Type B pancreatic cell (in vitro differentiated cells): ENCODE data around the gene UBXN7. TPM values are rescaled to one million over a fixed set of nuclear protein-coding genes. Genes with fewer than 3 reads are reported as not detected.
"Not testable (repeated sequence)": the region's sequence is repeated elsewhere in the genome, so short reads cannot be mapped to it uniquely, and the experiment has no call there.

Source experiments
- DNase-seq: peaks from one replicate; pipeline ENCODE4 v3.0.0; 2021; ENCODE audit warnings: mixed read lengths; ENCODE audit not compliant: unreplicated experiment; ENCODE audit errors: extremely low spot score
- H3K27ac Mint-ChIP-seq: 2 replicates; pipeline ENCODE4 v1.8.0; 2021; ENCODE audit warnings: mild to moderate bottlenecking, mixed read lengths
- H3K27me3 Mint-ChIP-seq: 2 replicates; pipeline ENCODE4 v1.8.0; 2021; ENCODE audit warnings: mixed read lengths
- H3K36me3 Mint-ChIP-seq: 2 replicates; pipeline ENCODE4 v1.8.0; 2021; ENCODE audit warnings: mixed read lengths
- H3K4me1 Mint-ChIP-seq: one replicate; pipeline ENCODE4 v1.8.0; 2021; ENCODE audit warnings: mixed read lengths; ENCODE audit not compliant: unreplicated experiment
- H3K4me3 Mint-ChIP-seq: 2 replicates; pipeline ENCODE4 v1.8.0; 2021; ENCODE audit warnings: mild to moderate bottlenecking, mixed read lengths
- H3K9me3 Mint-ChIP-seq: 2 replicates; pipeline ENCODE4 v1.8.0; 2021; ENCODE audit warnings: mixed read lengths
- CTCF ChIP-seq: fragments of 200-600 bp; sonication (generic); conservative IDR thresholded peaks from 2 replicates; pipeline ENCODE4 v1.5.0; 2021; ENCODE audit warnings: antibody characterized with exemption, mild to moderate bottlenecking
- long read RNA-seq: library from polyadenylated mRNA; unstranded; transcript quantifications from one replicate; pipeline ENCODE4 v2.0.0, GENCODE V29; 2020
- total RNA-seq: library from RNA; stranded (reverse); gene quantifications from 2 replicates; pipeline ENCODE4 v1.2.1, GENCODE V29; 2021; ENCODE audit warnings: low replicate concordance

UBXN7 gene
- 77.2 and 89.2 TPM in 2 replicates for total RNA-seq
- long read RNA-seq, full-length matches to known transcripts = 3 of 17 reads
- long read RNA-seq, partial matches to known transcripts = 1 of 17 reads
- long read RNA-seq, other reads (novel, unspliced or antisense) = 13 of 17 reads

GRCh38 chr3:196432137-196432879 lies at the start of gene UBXN7:
UBXN7 (minus strand) TSS chr3:196432427; CDS start chr3:196432399, 28 bp downstream.
- H3K27me3 Mint-ChIP-seq = no peaks in the 10 kb centered on the region
- peak within 1 kb of the TSS; percentile 88 for H3K4me3 Mint-ChIP-seq
- H3K36me3 Mint-ChIP-seq = peaks cover 8% of the 10 kb centered on the region
- H3K4me1 Mint-ChIP-seq = peaks cover 18% of the 10 kb centered on the region
- peak; percentile 99 for DNase-seq
- H3K27ac Mint-ChIP-seq = peak within 1 kb of the TSS; percentile 75
- TF ChIP-seq CTCF = no peak
- H3K9me3 Mint-ChIP-seq = no peaks in the 10 kb centered on the region

GRCh38 chr3:196477678-196478077 lies 45.5 kb upstream of the UBXN7 start:
- DNase-seq = no peak
- no peak for TF ChIP-seq CTCF
- Mint-ChIP-seq H3K9me3 (no peaks in the 10 kb centered on the region), H3K4me1 (no peaks in the 10 kb centered on the region), H3K27ac (no peak overlapping the region), H3K4me3 (no peak overlapping the region), H3K36me3 (peaks cover 11% of the 10 kb centered on the region), H3K27me3 (no peaks in the 10 kb centered on the region)

GRCh38 chr3:196472286-196472685 lies 40.1 kb upstream of the UBXN7 start:
- TF ChIP-seq CTCF = no peak
- no peak overlapping the region for H3K4me3 Mint-ChIP-seq
- peaks cover 13% of the 10 kb centered on the region for H3K36me3 Mint-ChIP-seq
- no peak for DNase-seq
- H3K9me3 Mint-ChIP-seq = no peaks in the 10 kb centered on the region
- no peak overlapping the region for H3K27ac Mint-ChIP-seq
- no peaks in the 10 kb centered on the region for H3K27me3 Mint-ChIP-seq
- H3K4me1 Mint-ChIP-seq = no peaks in the 10 kb centered on the region

GRCh38 chr3:196471551-196471950 lies 39.3 kb upstream of the UBXN7 start:
- no peak for DNase-seq
- no peak for TF ChIP-seq CTCF
- H3K36me3 Mint-ChIP-seq = peaks cover 13% of the 10 kb centered on the region
- no peak overlapping the region for H3K27ac Mint-ChIP-seq
- no peaks in the 10 kb centered on the region for H3K4me1 Mint-ChIP-seq
- H3K4me3 Mint-ChIP-seq = no peak overlapping the region
- no peaks in the 10 kb centered on the region for H3K27me3 Mint-ChIP-seq
- no peaks in the 10 kb centered on the region for H3K9me3 Mint-ChIP-seq

- not testable (repeated sequence) for H3K4me1 Mint-ChIP-seq
Measured at GRCh38 chr3:196470182-196470581, 38.0 kb upstream of the UBXN7 start.

GRCh38 chr3:196463804-196464203 lies 31.6 kb upstream of the UBXN7 start:
- no peaks in the 10 kb centered on the region for H3K4me1 Mint-ChIP-seq
- peaks cover 4% of the 10 kb centered on the region for H3K9me3 Mint-ChIP-seq
- H3K27me3 Mint-ChIP-seq = no peaks in the 10 kb centered on the region
- no peaks in the 10 kb centered on the region for H3K36me3 Mint-ChIP-seq
- H3K4me3 Mint-ChIP-seq = no peak overlapping the region
- no peak for DNase-seq
- no peak overlapping the region for H3K27ac Mint-ChIP-seq
- TF ChIP-seq CTCF = no peak

More at GRCh38 chr3:196470182-196470581, 38.0 kb upstream of the UBXN7 start:
- DNase-seq, H3K27me3 Mint-ChIP-seq, H3K4me3 Mint-ChIP-seq, H3K9me3 Mint-ChIP-seq, H3K27ac Mint-ChIP-seq: not testable (repeated sequence)
- peaks cover 12% of the 10 kb centered on the region for H3K36me3 Mint-ChIP-seq
